Measurements from ENCODE around the gene SLC5A1.

GRCh38 chr22:32088084-32088483, 45.0 kb downstream of the SLC5A1 start:
- TF ChIP-seq CTCF (conservative IDR thresholded peaks at IDR 0.05; ENCODE audit: low read depth, low read length) (no peak), EZH2phosphoT487 (IDR thresholded peaks at IDR 0.05; ENCODE audit: borderline replicate concordance, low read length) (no peak)
